Stimulated activated CD4-positive, alpha-beta T cell treated with anti-CD3 and anti-CD28 coated beads, Interleukin-1b, Interleukin-23, amount 100 ng/mL, for 24 hours (primary cell): ENCODE results near the gene FCAMR.

Source experiments
- DNase-seq, 4 experiments: peaks; one replicate each; pipeline ENCODE4 v3.0.0-alpha.2; 2020; ENCODE audit warnings: low read depth in 4 of 4, low spot score in 1 of 4

The FCAMR gene

DNA sequence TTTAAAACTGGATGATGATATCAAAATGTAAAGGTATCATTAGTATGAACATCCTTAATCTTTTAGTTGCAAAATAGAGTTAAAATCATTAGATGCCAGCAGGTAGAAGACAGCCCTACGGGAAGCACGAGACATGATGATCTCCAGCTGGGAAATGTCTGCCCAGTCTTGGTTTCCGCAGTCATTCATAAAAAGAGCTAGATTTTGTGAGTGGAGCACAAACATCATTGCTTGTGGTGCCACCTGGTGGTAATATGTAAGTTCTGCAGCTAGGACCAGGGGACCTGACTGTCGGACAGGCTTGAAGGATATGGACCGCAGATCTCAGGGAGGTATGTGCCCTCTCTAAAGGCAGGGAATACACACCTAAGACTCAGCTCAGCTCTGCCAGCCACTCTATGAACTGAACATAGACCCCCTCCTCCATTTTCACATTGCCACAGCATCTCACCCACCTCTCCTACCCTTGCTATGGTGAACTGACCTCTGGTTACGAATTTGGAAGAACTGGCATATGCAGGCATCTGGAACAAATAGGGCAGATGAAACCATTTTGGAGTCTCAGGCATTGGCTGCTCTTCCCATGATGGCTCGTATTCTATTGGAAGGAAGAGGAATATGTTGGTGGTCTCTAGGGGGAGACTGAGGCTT lies 57.7 kb downstream of the FCAMR start:
- DNase-seq = no peak

GRCh38 chr1:206911064-206911663 lies 59.1 kb downstream of the FCAMR start:
- DNase-seq = no peak

GRCh38 chr1:206909883-206910318 lies 60.4 kb downstream of the FCAMR start:
- DNase-seq = no peak

DNA sequence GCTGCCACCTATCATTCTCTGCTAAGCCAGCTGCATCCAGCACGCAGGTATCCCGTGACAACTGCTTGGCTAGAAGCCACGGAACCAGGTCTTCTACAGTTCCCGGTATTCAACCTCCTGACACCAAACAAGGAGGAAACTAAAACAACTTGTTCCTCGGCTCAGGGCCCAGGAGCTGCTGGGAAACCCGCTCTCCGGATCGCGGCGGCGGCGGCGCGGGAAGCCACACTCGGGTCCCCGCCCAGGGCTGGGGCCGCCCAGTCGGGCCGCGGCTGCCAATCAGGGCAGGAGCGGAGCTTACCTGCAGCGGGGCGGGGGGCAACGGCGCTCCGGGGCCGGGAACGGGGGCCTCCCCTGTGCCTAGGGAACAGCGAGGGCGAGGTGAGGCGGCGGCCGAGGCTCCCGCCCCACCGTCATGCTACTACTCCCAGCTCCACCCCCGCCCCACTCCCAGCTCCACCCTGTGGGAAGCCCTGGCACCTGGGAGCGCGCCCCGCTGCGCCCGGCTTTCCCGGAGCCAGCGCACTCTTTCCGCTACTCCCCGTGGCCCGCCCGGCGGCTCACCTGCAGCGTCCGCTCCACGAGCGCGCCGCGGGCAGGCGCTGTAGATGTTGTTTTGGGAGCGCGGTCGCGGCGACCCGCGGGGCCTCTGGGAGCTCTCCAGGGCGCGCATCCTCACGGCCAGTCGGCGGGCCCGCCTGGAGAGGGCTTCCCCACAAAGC lies 60.9 kb downstream of the FCAMR start:
- DNase-seq = no peak

- DNase-seq = no peak
Observed at GRCh38 chr1:206908038-206908437, 62.2 kb downstream of the FCAMR start.
